Measurements from ENCODE around the gene AUTS2.

AUTS2 gene

GRCh38 chr7:70389531-70390151, 791.4 kb downstream of the AUTS2 start:
- H3K27me3 ChIP-seq (ENCODE audit: insufficient read depth, low read length, poor library complexity, severe bottlenecking), result no peaks in the 10 kb centered on the region
- no peaks in the 10 kb centered on the region for H3K4me1 ChIP-seq (ENCODE audit: insufficient read depth, low read length, poor library complexity, severe bottlenecking)
- H2AFZ ChIP-seq (ENCODE audit: low read length), result no peak overlapping the region
- no peak for TF ChIP-seq CTCF (conservative IDR thresholded peaks at IDR 0.05; ENCODE audit: low read length)
- no peak for TF ChIP-seq EZH2phosphoT487 (IDR thresholded peaks at IDR 0.05; ENCODE audit: borderline replicate concordance)
- no peak overlapping the region for H3K9ac ChIP-seq (ENCODE audit: low read depth, low read length, poor library complexity, severe bottlenecking)
- H3K79me2 ChIP-seq (ENCODE audit: insufficient read depth, low read length), result no peaks in the 10 kb centered on the region
- H3K9me2 ChIP-seq (replicated peaks; ENCODE audit: low read depth, low read length), result no peaks in the 10 kb centered on the region
- H3K36me3 ChIP-seq (ENCODE audit: insufficient read depth, low read length), result no peaks in the 10 kb centered on the region
- no peaks in the 10 kb centered on the region for H4K20me1 ChIP-seq (ENCODE audit: insufficient read depth, low read length, poor library complexity, severe bottlenecking)
- no peaks in the 10 kb centered on the region for H3F3A ChIP-seq (ENCODE audit: low read depth)
- H3K4me3 ChIP-seq (ENCODE audit: low read length, poor library complexity, severe bottlenecking), result no peak overlapping the region
- H3K9me3 ChIP-seq (ENCODE audit: insufficient read depth, low read depth, low read length), result no peaks in the 10 kb centered on the region
- H3K4me2 ChIP-seq (ENCODE audit: low read depth, low read length, poor library complexity, severe bottlenecking), result no peak overlapping the region

GRCh38 chr7:70390251-70390650, 792.0 kb downstream of the AUTS2 start:
- H3K9me2 ChIP-seq (replicated peaks; ENCODE audit: low read depth, low read length), result no peaks in the 10 kb centered on the region
- no peaks in the 10 kb centered on the region for H3F3A ChIP-seq (ENCODE audit: low read depth)
- no peaks in the 10 kb centered on the region for H3K9me3 ChIP-seq (ENCODE audit: insufficient read depth, low read depth, low read length)
- H2AFZ ChIP-seq (ENCODE audit: low read length), result no peak overlapping the region
- H4K20me1 ChIP-seq (ENCODE audit: insufficient read depth, low read length, poor library complexity, severe bottlenecking), result no peaks in the 10 kb centered on the region
- no peak for TF ChIP-seq CTCF (conservative IDR thresholded peaks at IDR 0.05; ENCODE audit: low read length)
- no peak for TF ChIP-seq EZH2phosphoT487 (IDR thresholded peaks at IDR 0.05; ENCODE audit: borderline replicate concordance)
- no peak overlapping the region for H3K9ac ChIP-seq (ENCODE audit: low read depth, low read length, poor library complexity, severe bottlenecking)
- no peak overlapping the region for H3K4me2 ChIP-seq (ENCODE audit: low read depth, low read length, poor library complexity, severe bottlenecking)
- H3K27me3 ChIP-seq (ENCODE audit: insufficient read depth, low read length, poor library complexity, severe bottlenecking), result no peaks in the 10 kb centered on the region
- H3K79me2 ChIP-seq (ENCODE audit: insufficient read depth, low read length), result no peaks in the 10 kb centered on the region
- H3K4me3 ChIP-seq (ENCODE audit: low read length, poor library complexity, severe bottlenecking), result no peak overlapping the region
- no peaks in the 10 kb centered on the region for H3K36me3 ChIP-seq (ENCODE audit: insufficient read depth, low read length)
- H3K4me1 ChIP-seq (ENCODE audit: insufficient read depth, low read length, poor library complexity, severe bottlenecking), result no peaks in the 10 kb centered on the region

GRCh38 chr7:70392256-70392876, 794.1 kb downstream of the AUTS2 start:
- H2AFZ ChIP-seq (ENCODE audit: low read length), result no peak overlapping the region
- no peak overlapping the region for H3K9ac ChIP-seq (ENCODE audit: low read depth, low read length, poor library complexity, severe bottlenecking)
- no peak overlapping the region for H3K4me2 ChIP-seq (ENCODE audit: low read depth, low read length, poor library complexity, severe bottlenecking)
- H4K20me1 ChIP-seq (ENCODE audit: insufficient read depth, low read length, poor library complexity, severe bottlenecking), result no peaks in the 10 kb centered on the region
- TF ChIP-seq EZH2phosphoT487 (IDR thresholded peaks at IDR 0.05; ENCODE audit: borderline replicate concordance) (no peak), CTCF (conservative IDR thresholded peaks at IDR 0.05; ENCODE audit: low read length) (no peak)
- no peaks in the 10 kb centered on the region for H3K4me1 ChIP-seq (ENCODE audit: insufficient read depth, low read length, poor library complexity, severe bottlenecking)
- H3K9me3 ChIP-seq (ENCODE audit: insufficient read depth, low read depth, low read length), result no peaks in the 10 kb centered on the region
- no peaks in the 10 kb centered on the region for H3K79me2 ChIP-seq (ENCODE audit: insufficient read depth, low read length)
- no peaks in the 10 kb centered on the region for H3K36me3 ChIP-seq (ENCODE audit: insufficient read depth, low read length)
- no peak overlapping the region for H3K4me3 ChIP-seq (ENCODE audit: low read length, poor library complexity, severe bottlenecking)
- no peaks in the 10 kb centered on the region for H3K9me2 ChIP-seq (replicated peaks; ENCODE audit: low read depth, low read length)
- no peaks in the 10 kb centered on the region for H3F3A ChIP-seq (ENCODE audit: low read depth)
- no peaks in the 10 kb centered on the region for H3K27me3 ChIP-seq (ENCODE audit: insufficient read depth, low read length, poor library complexity, severe bottlenecking)
